ENCODE data around the gene GFER.
A peak's percentile ranks its signal among the peaks of the same experiment; 100 is the strongest.

GFER gene

GRCh38 chr16:2034696-2035430 is 50.9 kb downstream of the GFER start (continued):
- TF ChIP-seq ZNF555 (tag by site-specific recombination; conservative IDR thresholded peaks at IDR 0.05) (no peak), HOXC10 (CRISPR knock-in tag; IDR thresholded peaks at IDR 0.05) (no peak), ZEB2 (tag by site-specific recombination; IDR thresholded peaks at IDR 0.05) (no peak), ZNF324 (tag by site-specific recombination; IDR thresholded peaks at IDR 0.05) (no peak), RBAK (tag by site-specific recombination; IDR thresholded peaks at IDR 0.05) (no peak), KLF7 (tag by site-specific recombination; IDR thresholded peaks at IDR 0.05; ENCODE audit: borderline replicate concordance) (no peak), SP3 (tag by site-specific recombination; IDR thresholded peaks at IDR 0.05) (no peak), BCL6B (tag by site-specific recombination; IDR thresholded peaks at IDR 0.05) (no peak), ZNF280D (tag by site-specific recombination; IDR thresholded peaks at IDR 0.05) (no peak)

- H3K36me3 ChIP-seq (ENCODE audit: control insufficient read depth in 2 of 2, insufficient read depth in 1 of 2, low read length in 2 of 2): peaks cover 0 to 12% of the 10 kb centered on the region in 2 experiments; a peak in 1 of 3 replicates
- ChIA-PET CTCF (interaction anchor here (1.1 to 1.2 kb wide), 3 partner anchors 85 to 253 kb away, joined by 3 to 8 read pairs (median 3); no protein-coding TSS in a partner anchor), POLR2A (interaction anchor here (1.0 to 1.8 kb wide), 2 partner anchors 28 to 119 kb away, joined by 3 to 12 read pairs; partner anchors contain the start of gene TRAF7)
- H3K4me1 ChIP-seq (ENCODE audit: control insufficient read depth, insufficient read depth, low read length): peaks cover 4% of the 10 kb centered on the region; the same call in 1 of the 2 replicates
- no peaks in the 10 kb centered on the region for H3K9me3 ChIP-seq (ENCODE audit: control insufficient read depth, insufficient read depth, low read depth, low read length)
- H3K4me3 ChIP-seq (ENCODE audit: low read depth, low read length): no peak overlapping the region
- H3K27ac ChIP-seq (ENCODE audit: extremely low read depth, low read depth, low read length): peak overlapping the region; percentile 51
- TF ChIP-seq ZNF692 (tag by site-specific recombination; IDR thresholded peaks at IDR 0.05): peak; percentile 68; the same call in 1 of the 2 replicates
- TF ChIP-seq ZNF37A (tag by site-specific recombination; IDR thresholded peaks at IDR 0.05): no peak
- TF ChIP-seq HOXA7 (CRISPR knock-in tag; IDR thresholded peaks at IDR 0.05; ENCODE audit: borderline replicate concordance): no peak
- TF ChIP-seq ZNF626 (tag by site-specific recombination; IDR thresholded peaks at IDR 0.05): no peak
- no peak for TF ChIP-seq KLF16 (tag by site-specific recombination; IDR thresholded peaks at IDR 0.05)
- TF ChIP-seq AEBP2 (tag by site-specific recombination; IDR thresholded peaks at IDR 0.05; ENCODE audit: borderline replicate concordance): no peak
- TF ChIP-seq MZF1 (tag by site-specific recombination; IDR thresholded peaks at IDR 0.05; ENCODE audit: borderline replicate concordance): no peak
- no peak for TF ChIP-seq ZBTB7A (tag by site-specific recombination; IDR thresholded peaks at IDR 0.05; ENCODE audit: low read depth)
- TF ChIP-seq GLIS2 (tag by site-specific recombination; IDR thresholded peaks at IDR 0.05): peak; percentile 60
- TF ChIP-seq ZSCAN18 (tag by site-specific recombination; IDR thresholded peaks at IDR 0.05): no peak
- TF ChIP-seq ZSCAN5A (tag by site-specific recombination; IDR thresholded peaks at IDR 0.05): no peak
- TF ChIP-seq ZNF155 (tag by site-specific recombination; IDR thresholded peaks at IDR 0.05): no peak
- TF ChIP-seq ZNF529 (tag by site-specific recombination; IDR thresholded peaks at IDR 0.05; ENCODE audit: insufficient replicate concordance): no peak
- peak; percentile 29; the same call in 1 of the 2 replicates for TF ChIP-seq SP7 (tag by site-specific recombination; IDR thresholded peaks at IDR 0.05)
- peak; percentile 81 for TF ChIP-seq ZNF777 (tag by site-specific recombination; IDR thresholded peaks at IDR 0.05; ENCODE audit: borderline replicate concordance)
- TF ChIP-seq ZNF768 (tag by site-specific recombination; IDR thresholded peaks at IDR 0.05): no peak
Measured at GRCh38 chr16:2035431-2036199, 51.6 kb downstream of the GFER start.
